Breast epithelium (tissue), 4 donors: ENCODE results near the gene ANKRD24. TPM values are rescaled to one million over a fixed set of nuclear protein-coding genes. Genes with fewer than 3 reads are reported as not detected.
A peak's percentile ranks its signal among the peaks of the same experiment; 100 is the strongest.
"Not testable (repeated sequence)": the region's sequence is repeated elsewhere in the genome, so short reads cannot be mapped to it uniquely, and the experiment has no call there.

ENCODE experiments used
- DNase-seq, 2 donors: peaks; one replicate each; pipeline ENCODE4 v3.0.0-alpha.2; 2019; ENCODE audit warnings: low spot score in 2 of 2
- H3K27ac ChIP-seq, 2 donors: fragments of 200-600 bp; sonication (generic) in 1 of 2; one replicate each; pipeline ENCODE4 v1.5.1; 2016 to 2019; ENCODE audit warnings: mild to moderate bottlenecking in 1 of 2
- H3K27me3 ChIP-seq, 2 donors: fragments of 200-600 bp; sonication (generic) in 1 of 2; one replicate each; pipeline versions ENCODE4 v1.5.1 to v1.6.0; 2017 to 2019; ENCODE audit warnings: control low read depth in 1 of 2, mild to moderate bottlenecking in 1 of 2
- H3K36me3 ChIP-seq: fragments of 200-600 bp; one replicate; pipeline ENCODE4 v1.5.1; 2019
- H3K4me1 ChIP-seq, 2 donors: fragments of 200-600 bp; sonication (generic); one replicate each; pipeline ENCODE4 v1.5.1; 2016 to 2019; ENCODE audit warnings: control low read depth in 1 of 2
- H3K4me3 ChIP-seq, 3 donors: fragments of 200-600 bp; sonication (generic); 1 replicate in 2 of 3; 2 replicates in 1 of 3; pipeline ENCODE4 v1.5.1; 2016 to 2019; ENCODE audit warnings: mild to moderate bottlenecking in 3 of 3, moderate library complexity in 2 of 3
- H3K9me3 ChIP-seq, 2 donors: fragments of 200-600 bp; sonication (generic) in 1 of 2; one replicate each; pipeline ENCODE4 v1.5.1; 2016 to 2019; ENCODE audit warnings: control low read depth in 1 of 2
- POLR2A ChIP-seq: fragments of 450-650 bp; IDR thresholded peaks from one replicate; pipeline ENCODE4 v1.6.1; 2016; ENCODE audit warnings: antibody characterized with exemption, mild to moderate bottlenecking, moderate library complexity
- POLR2AphosphoS5 ChIP-seq, 3 donors: sonication (generic); formaldehyde crosslinking; IDR thresholded peaks; one replicate each; pipeline ENCODE4 v1.6.1; 2017; ENCODE audit warnings: antibody characterized with exemption in 3 of 3
- intact Hi-C: fragments of 100-400 bp; cut with DNase I; formaldehyde crosslinking; loops from one replicate; pipeline ENCODE4 v1.15.1; 2023; ENCODE audit warnings: low total_unique reads
- total RNA-seq, 3 donors: library from RNA; depleted of rRNA; stranded (reverse); fragments of >200 nt; gene quantifications; one replicate each; pipeline ENCODE4 v1.1.0, GENCODE V29; 2016
- TF ChIP-seq, protein P1 (sequence below), 3 donors: fragments of 450-650 bp; IDR thresholded peaks; one replicate each; pipeline ENCODE4 v1.5.1; 2016 to 2017; ENCODE audit warnings: antibody characterized with exemption in 3 of 3, mild to moderate bottlenecking in 3 of 3, moderate library complexity in 3 of 3

The ANKRD24 gene
- total RNA-seq, 3 donors from 2014 or later: 0.80 to 3.2 (median 0.98) TPM

DNA sequence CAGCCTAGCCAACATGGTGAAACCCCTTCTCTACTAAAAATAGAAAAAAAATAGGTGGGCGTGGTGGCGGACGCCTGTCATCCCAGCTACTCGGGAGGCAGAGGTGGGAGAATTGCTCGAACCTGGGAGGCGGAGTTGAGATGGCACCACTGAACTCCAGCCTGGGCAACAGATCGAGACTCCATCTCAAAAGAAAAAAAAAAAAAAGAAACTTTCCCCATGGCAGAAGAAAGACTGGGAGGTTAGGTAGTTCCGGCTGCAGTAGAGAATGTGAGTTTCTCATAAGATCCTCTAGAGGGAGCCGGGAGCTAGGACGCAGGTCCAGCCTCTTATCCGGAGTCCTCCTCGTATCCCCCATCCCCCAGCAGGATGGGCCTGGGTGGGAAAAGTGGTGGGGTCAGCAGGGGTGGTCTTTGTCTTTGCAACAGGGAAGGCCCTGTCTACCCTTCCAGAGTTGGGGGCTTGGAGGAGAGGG, 42.2 kb upstream of the ANKRD24 start:
- no peaks in the 10 kb centered on the region for H3K36me3 ChIP-seq
- DNase-seq: no peak
- no peak overlapping the region for H3K27ac ChIP-seq
- H3K27me3 ChIP-seq: no peaks in the 10 kb centered on the region
- no peak overlapping the region for H3K4me3 ChIP-seq
- TF ChIP-seq POLR2AphosphoS5 (IDR thresholded peaks at IDR 0.05): no peak
- TF ChIP-seq, protein P1, sequence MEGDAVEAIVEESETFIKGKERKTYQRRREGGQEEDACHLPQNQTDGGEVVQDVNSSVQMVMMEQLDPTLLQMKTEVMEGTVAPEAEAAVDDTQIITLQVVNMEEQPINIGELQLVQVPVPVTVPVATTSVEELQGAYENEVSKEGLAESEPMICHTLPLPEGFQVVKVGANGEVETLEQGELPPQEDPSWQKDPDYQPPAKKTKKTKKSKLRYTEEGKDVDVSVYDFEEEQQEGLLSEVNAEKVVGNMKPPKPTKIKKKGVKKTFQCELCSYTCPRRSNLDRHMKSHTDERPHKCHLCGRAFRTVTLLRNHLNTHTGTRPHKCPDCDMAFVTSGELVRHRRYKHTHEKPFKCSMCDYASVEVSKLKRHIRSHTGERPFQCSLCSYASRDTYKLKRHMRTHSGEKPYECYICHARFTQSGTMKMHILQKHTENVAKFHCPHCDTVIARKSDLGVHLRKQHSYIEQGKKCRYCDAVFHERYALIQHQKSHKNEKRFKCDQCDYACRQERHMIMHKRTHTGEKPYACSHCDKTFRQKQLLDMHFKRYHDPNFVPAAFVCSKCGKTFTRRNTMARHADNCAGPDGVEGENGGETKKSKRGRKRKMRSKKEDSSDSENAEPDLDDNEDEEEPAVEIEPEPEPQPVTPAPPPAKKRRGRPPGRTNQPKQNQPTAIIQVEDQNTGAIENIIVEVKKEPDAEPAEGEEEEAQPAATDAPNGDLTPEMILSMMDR (IDR thresholded peaks at IDR 0.05): peak in 2 of 3 donors; percentile 31 to 36
- H3K9me3 ChIP-seq: no peaks in the 10 kb centered on the region
- intact Hi-C loops: no loop called here
- no peaks in the 10 kb centered on the region for H3K4me1 ChIP-seq

DNA sequence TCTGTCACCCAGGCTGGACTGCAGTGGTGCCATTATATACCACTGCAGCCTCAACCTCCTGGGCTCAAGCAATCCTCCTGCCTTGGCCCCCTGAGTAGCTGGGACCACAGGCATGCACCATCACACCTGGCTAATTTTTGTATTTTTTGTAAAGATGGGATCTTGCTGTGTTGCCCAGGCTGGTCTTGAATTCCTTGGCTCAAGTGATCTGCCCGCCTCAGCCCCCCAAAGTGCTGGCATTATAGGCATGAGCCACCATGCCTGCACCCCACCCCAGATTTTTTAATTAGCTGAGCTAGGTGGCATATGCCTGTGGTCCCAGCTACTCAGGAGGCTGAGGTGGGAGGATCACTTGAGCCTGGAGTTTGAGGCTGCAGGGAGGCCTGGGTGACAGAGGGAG, 39.6 kb upstream of the ANKRD24 start:
- DNase-seq, intact Hi-C loops, H3K36me3 ChIP-seq, H3K4me3 ChIP-seq, H3K27ac ChIP-seq, H3K4me1 ChIP-seq, H3K9me3 ChIP-seq, H3K27me3 ChIP-seq: not testable (repeated sequence)

- H3K4me3 ChIP-seq: no peak overlapping the region
- no peaks in the 10 kb centered on the region for H3K36me3 ChIP-seq
- no peaks in the 10 kb centered on the region for H3K9me3 ChIP-seq
- H3K4me1 ChIP-seq: no peaks in the 10 kb centered on the region
- DNase-seq: no peak
- no peak for TF ChIP-seq POLR2A
- TF ChIP-seq, protein P1 (IDR thresholded peaks at IDR 0.05): no peak
- no peak for TF ChIP-seq POLR2AphosphoS5 (IDR thresholded peaks at IDR 0.05)
- H3K27me3 ChIP-seq: peaks cover 0 to 10% of the 10 kb centered on the region in 2 donors
- intact Hi-C loops: loop anchor here (5.0 kb wide), 1 partner anchor 922 kb away; the partner anchor contains the start of gene CELF5
- no peak overlapping the region for H3K27ac ChIP-seq
Measured at GRCh38 chr19:4144666-4145249, 37.7 kb upstream of the ANKRD24 start.

DNA sequence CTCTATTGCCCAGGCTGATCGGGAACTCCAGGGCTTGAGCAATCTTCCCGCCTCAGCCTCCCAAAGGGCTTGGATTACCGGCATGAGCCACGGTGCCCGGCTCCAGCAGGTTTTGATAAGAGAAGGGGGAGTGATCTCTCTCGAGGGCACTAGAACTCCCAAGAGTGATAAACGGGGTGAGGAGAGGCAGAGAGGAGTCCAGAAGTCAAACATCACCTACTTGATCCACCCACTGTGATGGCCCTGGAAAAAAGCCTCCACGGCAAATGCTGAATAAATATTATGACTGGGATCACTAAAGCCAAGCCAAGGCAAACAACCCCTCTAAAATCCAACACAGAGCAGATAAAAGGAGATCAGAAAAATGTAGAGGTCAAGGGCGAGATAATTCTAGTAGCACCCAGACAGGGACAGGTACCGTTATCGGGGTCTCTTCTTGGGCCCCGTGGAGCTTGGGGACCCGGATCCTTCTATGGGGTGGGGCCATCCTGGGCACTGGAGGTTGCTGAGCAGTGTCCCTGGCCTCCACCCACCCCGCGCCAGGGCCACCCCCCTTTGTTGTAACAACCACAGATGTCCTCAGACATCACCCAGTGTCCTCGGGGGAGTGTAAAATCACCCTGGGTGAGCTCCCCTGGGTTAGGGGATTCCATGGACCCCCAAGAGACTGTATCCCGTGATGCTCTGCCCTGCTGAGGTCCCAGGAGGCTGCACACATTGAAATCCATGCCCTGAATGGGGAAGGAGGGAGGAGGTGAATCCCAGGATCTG, 32.8 kb upstream of the ANKRD24 start:
- no peak overlapping the region for H3K27ac ChIP-seq
- H3K4me3 ChIP-seq: no peak overlapping the region
- peaks cover 0 to 29% of the 10 kb centered on the region in 2 donors for H3K27me3 ChIP-seq
- TF ChIP-seq POLR2AphosphoS5 (IDR thresholded peaks at IDR 0.05) (no peak), POLR2A (no peak)
- TF ChIP-seq, protein P1 (IDR thresholded peaks at IDR 0.05): no peak
- H3K36me3 ChIP-seq: no peaks in the 10 kb centered on the region
- intact Hi-C loops: loop anchor here (5.0 to 10.0 kb wide), 2 partner anchors 927 to 1585 kb away; partner anchors contain the start of gene CELF5
- no peaks in the 10 kb centered on the region for H3K9me3 ChIP-seq
- no peak for DNase-seq
- H3K4me1 ChIP-seq: no peaks in the 10 kb centered on the region

DNA sequence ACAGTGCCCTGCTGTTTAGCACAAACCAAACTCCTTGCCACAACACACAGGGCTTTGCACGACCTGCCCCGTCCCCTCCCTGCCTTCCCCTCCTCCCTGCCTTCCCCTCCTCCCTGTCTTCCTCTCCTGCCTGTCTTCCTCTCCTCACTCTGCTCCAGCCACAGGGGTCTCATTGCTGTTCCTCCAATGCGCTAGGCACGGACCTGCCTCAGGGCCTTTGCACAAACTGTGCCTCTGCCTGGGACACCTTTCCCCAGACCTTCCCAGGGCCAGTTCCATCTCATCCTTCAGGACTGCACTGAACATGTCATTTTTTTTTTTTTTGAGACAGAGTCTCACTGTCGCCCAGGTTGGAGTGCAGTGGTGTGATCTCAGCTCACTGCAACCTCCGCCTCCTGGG, 30.9 kb upstream of the ANKRD24 start:
- H3K9me3 ChIP-seq: no peaks in the 10 kb centered on the region
- no peak overlapping the region for H3K27ac ChIP-seq
- DNase-seq: no peak
- no peak overlapping the region for H3K4me3 ChIP-seq
- H3K4me1 ChIP-seq: no peaks in the 10 kb centered on the region
- intact Hi-C loops: loop anchor here (10.0 kb wide), 1 partner anchor 1587 kb away; no protein-coding TSS in a partner anchor
- no peaks in the 10 kb centered on the region for H3K36me3 ChIP-seq
- H3K27me3 ChIP-seq: peaks cover 0 to 24% of the 10 kb centered on the region in 2 donors
- no peak for TF ChIP-seq POLR2AphosphoS5 (IDR thresholded peaks at IDR 0.05)
- TF ChIP-seq, protein P1 (IDR thresholded peaks at IDR 0.05): no peak
- no peak for TF ChIP-seq POLR2A
